Measurements from ENCODE around the gene SP3.

DNA sequence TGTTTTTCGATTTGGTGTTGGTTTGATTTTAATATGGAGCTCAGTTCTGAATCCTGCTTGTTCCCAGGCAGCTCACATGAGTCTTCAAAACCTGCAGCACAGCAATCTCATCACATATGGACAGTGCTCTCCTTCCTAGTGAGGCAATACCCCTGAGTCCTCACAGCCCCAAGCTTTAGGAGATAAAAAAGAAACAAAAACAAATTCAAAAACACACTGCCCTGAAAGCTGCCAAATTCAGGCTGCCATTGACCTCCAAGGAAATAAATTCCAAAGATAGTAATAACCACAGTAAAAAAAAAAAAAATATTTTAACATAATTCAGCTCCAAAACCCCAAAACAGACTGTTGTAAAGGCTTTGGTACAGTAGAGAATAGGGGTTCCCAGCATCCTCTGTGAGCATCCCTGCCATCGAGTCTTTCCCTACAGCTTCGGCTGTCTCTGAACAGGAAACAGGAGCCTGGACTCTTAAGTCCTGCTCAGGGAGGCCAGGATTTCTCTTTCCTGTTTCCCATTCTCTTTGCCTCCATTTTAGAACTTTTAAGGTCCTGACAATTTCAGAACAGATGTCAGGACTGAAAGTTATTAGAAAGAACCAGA lies 14.7 kb upstream of the SP3 start:
- TF ChIP-seq GATA3 (IDR thresholded peaks at IDR 0.05; ENCODE audit: low read depth, low read length) (no peak), GATA2 (IDR thresholded peaks at IDR 0.05; ENCODE audit: low read depth, low read length) (no peak)

Data from SH-SY5Y (cell line).